Stimulated activated CD8-positive, alpha-beta memory T cell treated with anti-CD3 and anti-CD28 coated beads, Interleukin-7, amount 100 ng/mL, for 24 hours (primary cell): ENCODE measurements around the gene LETMD1.

Source experiments
- DNase-seq: peaks from one replicate; pipeline ENCODE4 v3.0.0-alpha.2; 2020; ENCODE audit warnings: low read depth

LETMD1 gene

DNA sequence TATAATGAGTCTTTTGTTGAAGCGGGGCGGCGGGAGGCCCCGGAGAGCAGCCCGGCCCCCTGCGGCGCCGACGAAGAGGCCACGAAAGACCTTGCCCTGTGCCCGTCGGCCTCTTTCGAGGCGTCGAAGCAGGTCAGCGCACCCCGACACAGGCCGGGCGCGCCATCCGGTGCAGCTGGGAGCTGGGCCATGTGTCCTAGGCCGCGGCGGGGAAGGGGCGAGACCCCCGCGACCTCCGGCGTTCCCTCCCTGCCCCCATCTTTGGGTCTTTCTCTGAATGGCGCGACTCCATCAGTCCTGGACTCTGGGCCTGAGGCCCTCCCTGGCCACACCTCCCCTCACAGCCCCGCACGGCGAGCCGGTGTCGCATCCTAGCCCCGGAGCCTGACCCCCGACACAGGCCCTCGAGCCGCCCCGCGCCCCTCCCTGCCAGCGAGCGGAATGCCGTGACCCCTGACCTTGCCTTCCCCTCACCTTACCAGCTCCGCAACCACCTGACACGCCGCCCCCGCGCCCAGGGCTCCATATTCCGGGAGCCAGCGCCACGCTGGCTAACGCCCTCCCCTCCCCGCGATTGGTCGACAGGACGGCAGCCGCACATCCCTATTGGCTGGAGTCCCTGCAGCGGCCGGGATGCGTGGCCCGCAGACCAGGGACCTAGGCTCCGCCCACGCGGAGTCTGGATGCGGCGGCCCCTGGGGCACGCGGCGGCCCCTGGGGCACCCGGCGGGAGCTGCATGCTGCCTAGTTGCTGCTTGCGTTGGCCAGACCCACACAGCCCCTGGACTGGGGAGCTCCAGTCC lies 22.1 kb upstream of the LETMD1 start, which contains the start of gene SLC11A2:
Gene SLC11A2 (minus strand): TSS at position 549 of the 803 bp plus-strand sequence. CDS start 15,656 bp downstream, outside the sequence.
- DNase-seq, result peak; percentile 84

DNA sequence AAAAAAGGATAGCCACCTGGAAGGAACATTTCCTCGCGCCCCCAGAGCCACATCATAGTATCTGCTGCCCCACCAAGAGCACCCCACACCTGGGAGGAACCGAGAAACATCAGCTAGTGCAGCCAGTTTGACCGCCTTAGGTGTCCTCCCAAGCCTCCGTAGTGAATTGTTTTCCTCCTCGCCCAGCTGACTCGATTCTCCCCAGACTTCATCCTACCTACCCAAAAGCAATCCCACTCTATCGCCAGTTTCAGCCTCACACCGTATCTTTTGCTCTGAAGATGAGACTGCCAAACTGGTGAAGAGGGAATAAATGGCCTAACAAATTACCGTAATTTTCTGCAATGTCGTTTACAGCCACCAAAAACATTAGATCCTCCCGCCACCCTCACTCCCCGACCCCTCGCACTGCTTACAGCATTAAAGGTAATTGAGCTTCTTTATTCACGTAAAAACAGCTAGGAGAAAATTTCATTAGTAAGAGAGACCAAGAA lies 20.7 kb upstream of the LETMD1 start:
- DNase-seq, result no peak

DNA sequence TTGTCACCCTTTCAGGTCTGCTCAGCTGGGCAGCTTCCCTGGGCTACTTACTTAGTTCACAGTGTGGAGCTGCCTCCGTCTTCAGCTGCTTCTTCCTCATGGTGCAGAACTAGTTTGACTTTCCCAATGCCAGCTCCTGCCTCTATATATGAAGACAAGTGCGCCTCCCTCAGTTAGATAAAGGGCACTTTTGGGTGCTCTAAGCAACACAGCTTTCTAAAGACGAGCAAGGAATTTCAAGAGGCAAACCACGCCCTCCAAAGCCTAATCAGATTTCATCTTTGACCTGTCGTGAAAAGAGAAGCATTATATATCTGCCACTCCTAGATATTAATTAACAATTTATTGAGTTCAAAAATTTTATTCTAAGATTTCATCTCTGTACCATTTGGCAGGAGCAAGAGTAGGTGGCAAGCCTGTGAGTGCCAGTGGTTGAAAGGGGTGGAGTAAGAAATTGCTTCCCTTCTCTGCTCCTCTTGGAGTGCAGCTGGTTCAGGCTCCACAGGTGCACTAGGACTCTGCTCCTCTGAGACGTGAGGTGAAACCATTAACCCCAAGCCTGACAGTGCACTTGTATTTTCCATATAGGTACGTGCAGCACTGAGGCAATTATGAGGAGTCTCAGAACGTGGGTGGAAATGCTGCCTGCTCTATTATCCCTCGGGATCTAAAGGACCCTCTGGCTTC lies 19.9 kb upstream of the LETMD1 start:
- DNase-seq, result no peak

DNA sequence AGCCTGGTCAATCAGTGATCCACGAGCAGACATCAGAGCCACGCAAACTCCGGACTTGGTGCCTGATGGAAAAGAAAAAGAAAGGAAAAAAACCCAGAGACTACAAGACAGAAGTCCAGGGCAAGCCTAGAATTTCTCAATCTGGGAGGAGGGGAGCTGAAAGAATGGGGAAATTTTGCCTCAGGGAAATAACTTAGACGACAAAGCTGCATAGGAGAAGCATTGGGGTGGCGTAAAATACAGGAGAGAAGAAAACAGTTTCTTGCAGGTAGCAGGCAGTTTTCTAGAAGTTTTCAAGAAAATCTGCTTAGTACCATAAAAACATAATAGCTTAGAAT lies 19.3 kb upstream of the LETMD1 start:
- no peak for DNase-seq

DNA sequence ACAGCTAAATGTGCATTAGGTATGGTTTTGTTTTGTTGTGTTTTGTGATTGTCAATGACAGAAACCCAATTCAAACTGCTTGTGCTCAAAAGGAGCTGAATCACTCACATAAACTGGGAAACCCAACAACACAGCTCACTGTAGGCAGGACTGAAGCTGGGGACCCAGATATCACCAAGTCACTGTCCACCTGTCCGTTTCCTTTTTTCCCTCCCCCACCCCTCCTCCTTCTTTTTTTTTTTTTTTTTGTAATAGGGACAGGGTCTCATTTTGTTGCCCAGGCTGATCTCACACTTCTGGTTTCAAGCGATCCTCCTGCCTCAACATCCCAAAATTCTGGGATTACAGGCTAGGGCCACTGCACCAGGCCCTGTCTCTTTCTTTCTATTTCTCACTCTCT lies 15.1 kb upstream of the LETMD1 start:
- no peak for DNase-seq

DNA sequence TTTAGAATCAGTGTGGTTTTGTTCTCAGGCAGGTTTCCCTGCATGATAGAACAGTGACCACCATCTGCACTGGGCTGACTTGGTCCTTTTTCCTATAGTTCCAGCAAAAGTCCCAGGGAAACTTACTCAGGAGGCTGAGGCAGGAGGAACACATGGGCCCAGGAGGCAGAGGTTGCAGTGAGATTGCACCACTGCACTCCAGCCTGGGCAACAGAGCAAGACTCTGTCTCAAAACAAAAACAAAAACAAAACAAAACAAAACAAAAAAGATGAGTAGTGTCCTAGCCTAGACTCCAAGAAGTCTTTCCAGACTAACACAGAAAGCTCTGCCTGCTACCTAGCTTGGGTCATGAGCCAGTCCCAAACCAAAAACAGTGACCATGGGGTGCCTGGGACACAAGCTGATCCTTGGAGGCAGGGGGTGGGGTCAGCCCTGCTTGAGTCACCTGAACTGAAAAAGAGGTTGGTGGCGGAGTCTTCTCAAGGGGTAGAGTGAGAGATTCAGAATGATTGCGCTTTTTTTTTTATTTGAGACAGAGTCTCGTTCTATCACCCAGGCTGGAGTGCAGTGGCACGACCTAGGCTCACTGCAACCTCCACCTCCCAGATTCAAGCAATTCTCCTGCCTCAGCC lies 14.6 kb upstream of the LETMD1 start:
- no peak for DNase-seq

DNA sequence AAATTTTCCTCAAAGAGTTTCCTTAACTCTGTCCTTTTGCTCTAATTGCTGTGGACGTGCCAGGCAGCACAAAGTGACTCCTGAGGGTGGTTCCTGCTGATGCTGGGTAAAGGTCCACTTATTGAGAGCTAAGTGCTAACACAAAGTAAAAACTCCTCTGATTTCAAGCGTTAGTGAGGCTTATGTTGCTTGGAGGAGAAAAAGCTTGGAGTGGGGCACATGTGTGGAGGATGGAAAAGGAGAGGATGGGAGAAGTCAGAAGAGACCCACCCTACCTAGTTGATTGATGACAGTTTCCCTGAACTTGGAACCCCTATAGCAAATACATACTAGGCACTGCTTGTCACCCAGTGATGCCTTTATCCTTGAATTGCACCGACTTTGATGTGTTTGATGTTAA lies 11.8 kb upstream of the LETMD1 start:
- no peak for DNase-seq

DNA sequence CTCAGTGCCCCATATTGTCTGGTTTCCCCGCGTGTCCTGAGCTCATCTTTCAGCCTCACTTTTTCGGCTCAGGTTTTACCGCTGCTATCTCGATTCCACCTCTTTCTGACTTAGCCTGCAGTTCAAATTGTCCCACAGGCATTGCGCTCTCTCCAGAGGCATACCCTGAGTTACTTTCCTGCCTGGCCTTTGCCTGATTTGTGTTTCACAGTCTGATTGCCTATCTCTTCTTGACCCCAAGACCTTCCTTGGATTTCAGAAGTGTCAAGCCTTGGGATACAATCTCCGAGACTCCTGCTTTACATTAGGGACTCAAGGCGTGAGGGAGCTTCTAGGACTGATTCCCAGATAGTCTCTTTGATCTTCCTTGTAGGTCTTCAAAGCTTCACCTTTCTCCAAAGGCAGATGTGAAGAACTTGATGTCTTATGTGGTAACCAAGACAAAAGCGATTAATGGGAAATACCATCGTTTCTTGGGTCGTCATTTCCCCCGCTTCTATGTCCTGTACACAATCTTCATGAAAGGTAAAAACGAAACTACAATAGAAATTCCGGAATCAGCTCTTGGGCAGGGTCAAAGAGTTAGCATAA lies 629 bp downstream of the LETMD1 start:
- no peak for DNase-seq

DNA sequence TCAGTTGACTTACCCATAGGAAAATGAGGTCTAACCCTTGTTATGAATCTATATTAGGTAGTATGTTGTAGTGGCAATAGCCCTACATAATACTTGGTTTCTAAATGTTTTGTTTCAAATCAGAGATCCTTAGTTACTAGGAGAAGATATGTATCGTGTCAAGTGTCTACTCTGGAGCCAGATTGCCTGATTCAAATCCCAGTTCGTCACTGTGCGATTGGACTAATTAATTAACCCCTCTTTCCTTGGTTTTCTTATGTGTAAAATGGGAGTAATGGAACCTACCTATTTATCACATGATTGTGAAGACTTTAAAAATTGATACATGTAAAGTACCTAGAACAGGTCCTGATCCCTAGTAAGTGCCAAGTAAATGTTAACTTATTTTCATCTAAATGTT lies 1.4 kb downstream of the LETMD1 start:
- DNase-seq, result no peak

DNA sequence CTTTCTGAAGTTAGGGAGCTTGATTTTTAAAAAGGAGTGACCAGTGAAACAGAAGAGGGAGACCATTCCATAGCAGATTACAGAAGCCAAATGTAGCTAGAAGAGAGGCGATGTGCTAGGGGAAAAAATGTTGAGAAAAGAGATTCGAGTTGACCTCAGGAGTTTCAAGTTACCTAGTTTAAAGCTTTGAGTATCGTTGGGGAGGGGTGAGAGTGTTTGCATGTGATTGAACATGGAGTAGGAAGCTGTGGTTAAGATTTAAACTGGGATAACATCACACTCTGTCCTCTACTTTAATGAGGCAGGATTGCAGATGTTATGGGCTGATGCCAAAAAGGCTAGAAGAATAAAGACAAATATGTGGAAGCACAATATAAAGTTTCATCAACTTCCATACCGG lies 3.7 kb downstream of the LETMD1 start:
- no peak for DNase-seq

DNA sequence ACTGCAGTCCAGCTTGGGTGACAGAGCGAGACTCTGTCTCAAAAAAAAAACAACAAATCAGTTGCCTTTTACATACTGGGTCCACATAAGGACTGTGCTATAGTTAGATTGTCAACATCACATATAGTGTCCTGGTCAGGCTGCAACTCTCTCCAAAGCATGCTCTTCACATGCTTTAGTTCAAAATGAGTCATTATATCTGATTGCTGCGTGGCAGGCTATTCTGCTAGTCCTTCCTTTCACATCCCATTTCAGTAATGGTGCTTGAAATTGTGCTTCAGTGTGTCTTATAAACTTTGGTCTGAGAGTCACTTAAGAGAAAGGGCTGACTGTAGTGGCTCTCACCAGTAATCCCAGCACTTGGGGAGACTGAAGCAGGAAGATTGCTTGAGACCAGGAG lies 6.9 kb downstream of the LETMD1 start:
- DNase-seq, result no peak

DNA sequence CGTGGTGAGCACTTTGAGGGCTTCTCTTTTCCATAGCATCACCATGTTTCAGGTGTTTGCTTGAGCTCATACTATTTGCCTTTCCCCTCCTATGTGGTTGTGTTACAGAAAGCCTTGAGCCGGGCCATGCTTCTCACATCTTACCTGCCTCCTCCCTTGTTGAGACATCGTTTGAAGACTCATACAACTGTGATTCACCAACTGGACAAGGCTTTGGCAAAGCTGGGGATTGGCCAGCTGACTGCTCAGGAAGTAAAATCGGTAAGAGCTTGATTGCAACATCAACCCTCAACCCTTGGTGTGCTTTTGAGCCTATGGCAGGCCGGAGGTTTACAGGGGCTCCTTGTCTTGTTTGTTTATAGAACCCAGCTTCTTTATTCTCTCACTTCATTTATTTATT lies 8.1 kb downstream of the LETMD1 start:
- DNase-seq, result no peak

DNA sequence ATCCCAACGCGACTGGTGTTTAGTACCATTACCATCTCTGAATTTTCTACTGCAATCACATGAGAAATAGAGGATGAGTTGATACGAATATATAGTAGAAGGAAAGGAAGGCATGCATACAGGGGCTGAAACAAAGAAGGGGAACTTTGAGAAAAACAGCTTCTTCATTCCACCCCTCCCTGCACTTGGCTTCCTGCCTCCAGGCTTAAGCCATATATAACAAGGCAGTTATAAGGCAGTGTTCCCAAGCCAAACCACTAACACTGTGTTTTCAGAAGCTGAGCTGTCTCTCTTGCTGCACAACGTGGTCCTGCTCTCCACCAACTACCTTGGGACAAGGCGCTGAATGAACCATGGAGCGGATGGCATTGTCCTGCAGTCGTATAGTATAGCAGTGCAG lies 11.0 kb downstream of the LETMD1 start:
- no peak for DNase-seq

DNA sequence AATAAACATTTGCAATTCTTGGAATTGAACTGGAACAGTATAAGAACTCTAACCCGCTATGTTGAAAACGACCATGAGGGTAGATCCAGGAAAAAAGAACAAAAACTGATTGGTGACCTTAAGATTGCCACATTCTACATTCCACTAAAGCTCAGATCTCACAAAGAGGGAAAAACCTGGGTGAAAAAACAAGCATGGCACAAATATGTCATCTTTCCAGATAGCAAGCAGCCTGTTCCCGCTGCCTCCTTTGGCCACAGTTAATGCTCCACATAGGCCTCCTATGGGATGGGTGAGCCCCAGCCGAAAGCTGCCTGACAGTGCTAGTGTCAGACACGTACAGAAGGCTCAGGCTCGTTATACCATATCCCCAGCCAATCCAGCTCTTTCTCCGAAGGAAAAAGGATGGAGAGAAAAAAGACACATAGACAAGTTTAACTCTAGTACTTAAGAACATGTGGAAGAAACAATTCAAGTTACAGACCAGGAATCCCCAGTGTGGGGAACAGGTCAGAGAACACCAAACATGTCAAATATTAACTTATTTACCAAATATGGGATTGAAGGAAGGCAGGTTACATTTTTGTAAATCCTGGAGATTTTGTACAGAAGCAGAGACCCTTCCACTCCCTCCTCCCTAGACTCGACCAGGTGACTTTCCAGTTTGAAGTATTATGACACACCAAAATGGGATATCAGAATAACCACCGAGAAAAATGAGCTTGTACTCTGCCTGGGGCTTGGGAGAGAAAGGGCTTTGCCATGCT lies 14.7 kb downstream of the LETMD1 start:
- DNase-seq, result no peak

DNA sequence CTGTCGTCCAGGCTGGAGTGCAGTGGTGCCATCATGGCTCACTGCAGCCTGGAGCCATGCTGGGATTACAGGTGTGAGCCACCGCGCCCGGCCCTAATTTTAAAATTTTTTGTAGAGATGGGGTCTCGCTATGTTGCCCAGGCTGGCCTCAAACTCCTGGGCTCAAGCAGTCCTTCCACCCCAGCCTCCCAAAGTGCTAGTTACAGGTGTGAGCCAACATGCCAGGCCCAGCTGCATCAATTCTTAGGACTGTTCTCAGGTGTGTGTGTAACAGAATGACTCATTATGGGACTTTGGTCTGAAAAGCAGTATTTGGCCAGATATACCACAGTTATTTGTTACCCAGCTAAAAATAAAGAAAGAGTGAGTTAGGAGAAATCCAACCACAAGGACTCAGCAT lies 17.4 kb downstream of the LETMD1 start:
- DNase-seq, result no peak

DNA sequence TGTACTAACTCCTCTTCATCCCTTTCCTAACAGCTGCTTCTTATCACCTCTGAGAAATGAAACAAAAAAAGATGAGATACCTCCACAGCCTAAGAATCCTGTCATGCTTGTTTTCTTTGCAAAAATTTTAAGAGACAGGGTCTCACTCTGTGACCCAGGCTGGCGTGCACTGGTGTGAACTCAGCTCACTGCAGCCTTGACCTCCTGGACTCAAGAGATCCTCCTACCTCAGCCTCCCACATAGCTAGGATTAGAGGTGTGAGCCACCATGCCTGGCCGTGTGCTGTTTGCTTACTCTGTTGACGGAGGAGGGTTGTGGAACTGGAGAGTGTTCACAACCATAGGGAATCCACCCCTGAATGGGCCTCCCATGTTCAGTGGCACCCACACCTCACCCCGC lies 19.1 kb downstream of the LETMD1 start:
- DNase-seq, result no peak

DNA sequence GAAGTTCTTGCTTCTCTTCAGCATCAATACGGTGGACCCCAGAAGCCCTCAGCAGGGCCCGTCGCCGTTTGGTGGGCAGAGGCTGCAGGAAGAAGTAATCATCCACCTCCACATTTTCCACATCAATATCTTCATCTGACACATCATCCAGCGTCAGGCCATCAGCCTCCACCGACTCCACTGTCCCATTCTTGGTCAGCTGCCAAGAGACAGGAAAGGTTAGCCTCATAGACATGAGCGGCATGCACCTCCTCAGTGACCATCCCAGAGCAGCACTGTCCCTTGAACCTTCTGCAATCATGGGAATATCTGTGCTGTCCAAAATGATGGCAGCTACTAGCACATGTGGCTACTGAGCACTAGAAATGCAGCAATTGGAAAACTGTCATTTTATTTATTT lies 19.6 kb downstream of the LETMD1 start:
- DNase-seq, result no peak

DNA sequence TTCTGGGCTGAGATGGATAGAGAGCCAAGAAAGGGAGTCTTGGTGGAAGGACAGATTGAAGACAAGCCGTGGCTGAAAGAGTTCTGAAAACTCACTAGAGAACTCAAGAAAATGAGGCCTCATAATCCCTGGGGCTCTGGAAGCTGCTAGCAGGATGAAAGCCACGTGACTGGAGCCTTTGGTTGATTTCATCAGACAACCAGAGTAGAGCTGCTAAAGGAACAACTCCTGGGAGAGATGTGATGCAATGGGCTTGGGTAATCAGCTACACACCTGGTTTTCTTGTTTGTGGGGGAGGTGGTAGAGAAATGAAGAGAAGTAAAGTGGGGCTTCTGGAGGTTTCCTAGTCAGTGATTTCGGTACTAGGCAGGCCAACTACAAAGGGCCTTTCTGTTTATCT lies 21.9 kb downstream of the LETMD1 start:
- DNase-seq, result no peak

DNA sequence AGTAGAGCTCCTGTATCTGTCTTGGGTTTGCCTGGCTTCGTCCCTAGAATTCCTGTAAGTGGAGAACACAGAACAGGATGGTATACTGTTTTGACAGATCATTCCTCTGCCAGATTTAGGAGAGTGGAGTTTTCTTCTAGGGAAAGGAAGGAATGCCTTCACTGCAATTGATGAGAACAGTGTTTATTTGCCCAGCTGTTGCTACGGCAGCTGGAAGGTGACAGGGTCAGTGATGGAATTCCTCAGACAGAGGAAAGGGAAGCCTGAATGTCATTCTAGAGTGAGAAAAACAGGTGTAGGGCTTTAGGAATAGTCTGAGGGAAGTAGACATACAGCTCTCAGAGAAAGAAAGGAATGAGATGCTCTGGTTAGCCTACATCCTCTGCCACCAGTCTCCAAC lies 23.5 kb downstream of the LETMD1 start:
- no peak for DNase-seq

DNA sequence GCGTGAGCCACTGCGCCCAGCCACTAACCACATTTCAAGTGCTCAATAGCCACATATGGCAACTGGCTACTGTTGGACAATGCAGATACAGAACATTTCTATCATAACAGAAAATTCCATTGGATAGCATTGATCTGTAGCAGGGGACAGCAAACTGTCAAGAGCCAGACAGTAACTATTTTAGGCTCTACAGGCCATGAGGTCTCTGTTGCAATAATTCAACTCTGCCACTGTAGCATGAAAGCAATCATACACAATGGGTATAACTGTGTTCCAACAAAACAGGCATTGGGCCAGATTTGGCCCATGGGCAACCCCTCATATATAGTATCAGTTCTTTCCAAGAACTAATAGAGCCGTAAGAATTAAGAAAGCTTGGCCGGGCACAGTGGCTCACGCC lies 27.3 kb downstream of the LETMD1 start:
- DNase-seq, result no peak

DNA sequence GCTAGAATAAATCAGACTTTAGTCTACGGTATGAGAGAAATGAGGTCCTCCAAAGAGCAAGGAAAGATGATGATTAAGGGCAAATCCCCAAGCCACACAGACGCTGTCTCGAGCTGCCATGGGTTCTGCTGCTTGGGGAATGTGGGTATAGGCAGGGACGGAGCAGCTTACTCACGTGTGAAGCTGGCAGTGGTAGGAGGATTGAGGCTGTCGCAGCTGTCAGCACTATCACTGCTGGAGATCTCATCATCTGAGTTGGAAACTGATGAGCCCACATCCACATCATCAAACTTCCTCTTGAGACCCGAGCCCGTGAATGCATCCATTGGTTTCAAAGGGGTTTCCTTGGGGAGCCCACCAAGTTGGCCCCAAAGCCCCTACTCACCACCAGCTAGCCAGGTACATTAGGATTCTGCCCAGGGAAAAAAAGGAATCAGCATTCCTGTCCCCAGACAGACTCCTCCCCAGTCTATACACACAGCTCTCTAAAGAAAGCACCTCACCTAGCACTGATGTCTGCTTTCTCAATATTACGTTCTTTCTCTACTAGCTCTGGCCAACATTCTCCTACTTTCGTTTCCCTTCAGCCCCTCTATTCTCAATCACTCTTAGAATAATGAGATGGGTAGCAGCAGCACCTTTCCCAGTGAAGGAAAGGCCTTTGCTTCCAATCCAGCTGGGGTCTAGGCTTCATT lies 28.3 kb downstream of the LETMD1 start:
- DNase-seq, result no peak
